IMR-90 (cell line): ENCODE results near the gene SLC29A3. TPM values are rescaled to one million over a fixed set of nuclear protein-coding genes. Genes with fewer than 3 reads are reported as not detected.

Experiments used
- ATAC-seq: fragments of 200-7000 bp; cut with Tn5 transposase; 2 replicates; pipeline ENCODE4 v1.9.1; 2020; ENCODE audit warnings: low read depth, mild to moderate bottlenecking, moderate library complexity
- BruUV-seq: library from RNA; stranded (reverse); fragments of 400-500 nt; replicated peaks from 2 replicates; lab custom pipeline; 2021; lab: Mats Ljungman, UMichigan
- CTCF ChIA-PET: fragments of 300-600 bp; formaldehyde crosslinking; extraction: SDS; loops from one replicate; lab custom pipeline; 2021; ENCODE audit warnings: antibody characterized with exemption; lab: Yijun Ruan, JAX
- POLR2A ChIA-PET: fragments of 300-600 bp; sonication (Branson Sonifier 250); formaldehyde crosslinking; loops from one replicate; lab custom pipeline; 2022; ENCODE audit warnings: antibody characterized with exemption; ENCODE audit not compliant: unreplicated experiment; lab: Charles Lee
- DNase-seq: peaks from one replicate; pipeline ENCODE4 v3.0.0; 2013
- H2AFZ ChIP-seq: replicated peaks from 2 replicates; pipeline ENCODE3; 2013; ENCODE audit warnings: low read length, mild to moderate bottlenecking; ENCODE audit not compliant: poor library complexity
- H2AK5ac ChIP-seq: 2 replicates; pipeline ENCODE4 v1.6.1; 2013; ENCODE audit warnings: low read depth, low read length, inconsistent platforms
- H2AK9ac ChIP-seq: replicated peaks from 2 replicates; pipeline ENCODE3; 2013; ENCODE audit warnings: mild to moderate bottlenecking, low read depth, low read length, moderate library complexity; ENCODE audit not compliant: poor library complexity
- H2BK120ac ChIP-seq: 2 replicates; pipeline ENCODE4 v1.6.1; 2013; ENCODE audit warnings: low read depth, low read length, inconsistent platforms
- H2BK15ac ChIP-seq: 3 replicates; pipeline ENCODE4 v1.6.1; 2013; ENCODE audit warnings: low read depth, low read length, inconsistent platforms
- H2BK20ac ChIP-seq: 2 replicates; pipeline ENCODE4 v1.6.1; 2013; ENCODE audit warnings: low read depth, mild to moderate bottlenecking, inconsistent platforms, low read length, moderate library complexity
- H2BK5ac ChIP-seq: 2 replicates; pipeline ENCODE4 v1.6.1; 2013; ENCODE audit warnings: mild to moderate bottlenecking, low read depth, low read length, inconsistent platforms; ENCODE audit not compliant: poor library complexity, severe bottlenecking
- H3K14ac ChIP-seq: replicated peaks from 2 replicates; pipeline ENCODE4 v1.6.1; 2013; ENCODE audit warnings: low read depth, low read length, inconsistent platforms
- H3K18ac ChIP-seq: 2 replicates; pipeline ENCODE4 v1.6.1; 2013; ENCODE audit warnings: low read depth, low read length, control low read depth
- H3K23ac ChIP-seq: 2 replicates; pipeline ENCODE4 v1.6.1; 2013; ENCODE audit warnings: low read depth, low read length, inconsistent platforms
- H3K27ac ChIP-seq: 2 replicates; pipeline ENCODE4 v1.5.1; 2013; ENCODE audit warnings: mild to moderate bottlenecking, control low read depth, low read length; ENCODE audit not compliant: insufficient read depth
- H3K27me3 ChIP-seq: 2 replicates; pipeline ENCODE4 v1.6.1; 2013; ENCODE audit warnings: low read length; ENCODE audit not compliant: control insufficient read depth, insufficient read depth
- H3K36me3 ChIP-seq: 2 replicates; pipeline ENCODE4 v1.6.1; 2013; ENCODE audit warnings: low read length, mixed read lengths; ENCODE audit not compliant: control insufficient read depth, insufficient read depth
- H3K4ac ChIP-seq: 2 replicates; pipeline ENCODE4 v1.6.1; 2013; ENCODE audit warnings: low read depth, low read length, inconsistent platforms
- H3K4me1 ChIP-seq: 2 replicates; pipeline ENCODE4 v1.6.1; 2013; ENCODE audit warnings: low read length, mixed read lengths; ENCODE audit not compliant: control insufficient read depth, insufficient read depth
- H3K4me2 ChIP-seq: 2 replicates; pipeline ENCODE4 v1.6.1; 2013; ENCODE audit warnings: low read depth, mild to moderate bottlenecking, control low read depth, low read length, moderate library complexity
- H3K4me3 ChIP-seq: 2 replicates; pipeline ENCODE4 v1.5.1; 2013; ENCODE audit warnings: low read depth, mild to moderate bottlenecking, control low read depth, low read length, moderate library complexity; ENCODE audit not compliant: insufficient read depth
- H3K56ac ChIP-seq: 2 replicates; pipeline ENCODE4 v1.6.1; 2013; ENCODE audit warnings: low read length, inconsistent platforms; ENCODE audit not compliant: insufficient read depth; ENCODE audit errors: extremely low read depth
- H3K79me1 ChIP-seq, 2 experiments: 2 replicates each; pipeline ENCODE4 v1.6.1; 2013; ENCODE audit warnings: low read length in 2 of 2, inconsistent platforms in 1 of 2, low read depth in 1 of 2
- H3K9ac ChIP-seq: 2 replicates; pipeline ENCODE4 v1.6.1; 2013; ENCODE audit warnings: low read depth, low read length, control low read depth
- H3K9me1 ChIP-seq: 2 replicates; pipeline ENCODE4 v1.6.1; 2013; ENCODE audit warnings: low read length, inconsistent platforms; ENCODE audit not compliant: insufficient read depth
- H3K9me3 ChIP-seq: 2 replicates; pipeline ENCODE4 v1.6.1; 2013; ENCODE audit warnings: low read length; ENCODE audit not compliant: control insufficient read depth, insufficient read depth
- H4K20me1 ChIP-seq: 2 replicates; pipeline ENCODE4 v1.6.1; 2013; ENCODE audit warnings: low read length, inconsistent platforms; ENCODE audit not compliant: insufficient read depth
- H4K5ac ChIP-seq: 2 replicates; pipeline ENCODE4 v1.6.1; 2013; ENCODE audit warnings: mild to moderate bottlenecking, low read depth, low read length, control low read depth
- H4K8ac ChIP-seq, 2 experiments: 2 replicates each; pipeline ENCODE4 v1.6.1; 2013; ENCODE audit warnings: low read depth in 2 of 2, low read length in 2 of 2, control low read depth in 1 of 2, inconsistent platforms in 1 of 2
- H4K91ac ChIP-seq: 2 replicates; pipeline ENCODE4 v1.6.1; 2013; ENCODE audit warnings: low read depth, low read length, inconsistent platforms; ENCODE audit not compliant: insufficient read depth
- BHLHE40 ChIP-seq: fragments of 150-350 bp; IDR thresholded peaks from 2 replicates; pipeline ENCODE4 v1.6.1; 2016; ENCODE audit warnings: mild to moderate bottlenecking, low read depth, low read length
- CHD1 ChIP-seq: IDR thresholded peaks from 2 replicates; pipeline ENCODE4 v1.6.1; 2012; ENCODE audit warnings: low read depth, low read length, improper control_type of control experiment
- MAFK ChIP-seq: IDR thresholded peaks from 2 replicates; pipeline ENCODE4 v1.6.1; 2012; ENCODE audit warnings: low read depth, low read length, improper control_type of control experiment
- MAZ ChIP-seq: IDR thresholded peaks from 2 replicates; pipeline ENCODE4 v1.6.1; 2012; ENCODE audit warnings: low read depth, mild to moderate bottlenecking, low read length, improper control_type of control experiment, moderate library complexity, borderline replicate concordance
- NFE2L2 ChIP-seq: fragments of 150-350 bp; IDR thresholded peaks from 2 replicates; pipeline ENCODE4 v1.6.1; 2016; ENCODE audit warnings: low read depth, mild to moderate bottlenecking, low read length
- POLR2A ChIP-seq: IDR thresholded peaks from 2 replicates; pipeline ENCODE4 v1.6.1; 2012; ENCODE audit warnings: mild to moderate bottlenecking, low read depth, low read length
- RAD21 ChIP-seq: IDR thresholded peaks from 2 replicates; pipeline ENCODE4 v1.6.1; 2012; ENCODE audit warnings: low read length, improper control_type of control experiment
- WGBS, 2 experiments: methylation state at CpG; one replicate each; pipeline versions ENCODE4 v1.1.5 to v1.1.7; 2013; ENCODE audit warnings: missing lambda C conversion rate in 2 of 2; ENCODE audit not compliant: insufficient read length in 1 of 2; ENCODE audit errors: extremely low coverage in 2 of 2; 5-methylcytosine and 5-hydroxymethylcytosine counted together
- dilution Hi-C: fragments of 300-500 bp; cut with HindIII; formaldehyde crosslinking; loops from one replicate; pipeline ENCODE4 v1.14.3; 2018; ENCODE audit warnings: low sequenced_read_pairs; ENCODE audit not compliant: unreplicated experiment
- in situ Hi-C: fragments of 300-500 bp; cut with MboI; formaldehyde crosslinking; loops from 3 replicates; pipeline ENCODE4 v1.14.3; 2019; ENCODE audit warnings: low sequenced_read_pairs, inconsistent platforms, mixed read lengths
- intact Hi-C: fragments of 100-400 bp; cut with micrococcal nuclease; formaldehyde crosslinking; loops from 2 replicates; pipeline ENCODE4 v1.10.0; 2022
- polyA plus RNA-seq, 3 experiments: library from polyadenylated mRNA; depleted of rRNA; stranded (reverse); fragments of >200 nt; gene quantifications; 2 replicates each; pipeline ENCODE4 v1.2.3, GENCODE V29; 2012; ENCODE audit warnings: low replicate concordance in 1 of 3
- total RNA-seq: library from RNA; depleted of rRNA; stranded (reverse); fragments of >200 nt; gene quantifications from 2 replicates; pipeline ENCODE4 v1.2.3, GENCODE V29; 2012
- TF ChIP-seq, protein P1 (sequence below): conservative IDR thresholded peaks from 2 replicates; pipeline ENCODE4 v1.5.1; 2012; ENCODE audit warnings: mild to moderate bottlenecking, low read depth, low read length, improper control_type of control experiment
- TF ChIP-seq, protein P2 (sequence below): fragments of 150-350 bp; IDR thresholded peaks from 2 replicates; pipeline ENCODE4 v1.6.1; 2017; ENCODE audit warnings: mild to moderate bottlenecking, antibody characterized with exemption, low read length, low read depth

The SLC29A3 gene
- total and polyA plus RNA-seq, 2 of the 4 experiments (the other 2 are of a cell fraction), result 0.72 to 3.0 TPM

DNA sequence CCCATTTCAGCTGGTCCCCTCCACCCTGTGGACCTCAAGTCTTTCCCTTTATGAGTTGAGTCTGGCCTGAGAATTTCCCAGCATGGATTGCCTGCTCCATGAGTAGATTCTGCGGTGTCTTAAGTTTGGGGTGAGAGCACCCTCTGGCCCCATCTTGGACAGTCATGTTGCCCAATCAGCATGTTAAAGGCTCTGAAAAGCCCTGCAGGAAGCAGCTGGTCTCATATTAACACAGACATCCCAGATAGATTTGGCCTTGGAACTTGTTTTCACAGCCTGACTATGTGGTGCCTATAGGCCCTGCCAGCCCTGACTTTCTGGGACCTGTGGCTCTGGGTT is 15.5 kb upstream of the SLC29A3 start:
- H4K20me1 ChIP-seq, result no peaks in the 10 kb centered on the region
- POLR2A ChIA-PET, result no interaction called here
- H3K14ac ChIP-seq, result no peak overlapping the region
- H3K9me3 ChIP-seq, result no peaks in the 10 kb centered on the region
- H3K4me2 ChIP-seq, result no peak overlapping the region
- no peaks in the 10 kb centered on the region for H3K79me1 ChIP-seq
- H2BK120ac ChIP-seq, result no peak overlapping the region
- H4K91ac ChIP-seq, result no peak overlapping the region
- H3K4me3 ChIP-seq, result no peak overlapping the region
- DNase-seq (no peak), ATAC-seq (no peak)
- dilution Hi-C loops, result no loop called here
- no peaks in the 10 kb centered on the region for H3K4me1 ChIP-seq
- no peak overlapping the region for H3K4ac ChIP-seq
- H2AK5ac ChIP-seq, result no peak overlapping the region
- H4K5ac ChIP-seq, result no peak overlapping the region
- H2AK9ac ChIP-seq, result no peak overlapping the region
- H2BK20ac ChIP-seq, result no peak overlapping the region
- H4K8ac ChIP-seq, result no peak overlapping the region
- no peak overlapping the region for H2AFZ ChIP-seq
- H2BK5ac ChIP-seq, result no peak overlapping the region
- no peaks in the 10 kb centered on the region; the same call in 1 of the 2 replicates for H3K36me3 ChIP-seq
- no peak overlapping the region for H3K56ac ChIP-seq
- no peak overlapping the region for H2BK15ac ChIP-seq
- H3K23ac ChIP-seq, result no peak overlapping the region
- no peak overlapping the region for H3K27ac ChIP-seq
- no peaks in the 10 kb centered on the region for H3K9me1 ChIP-seq
- in situ Hi-C loops, result no loop called here
- CTCF ChIA-PET, result interaction anchor here (0.6 to 0.8 kb wide), 2 partner anchors 401 to 441 kb away, joined by 3 to 5 read pairs; no protein-coding TSS in a partner anchor
- WGBS, 2 experiments, result no CpG with 5 or more reads among the region's 1 CpG
- no peak overlapping the region for H3K9ac ChIP-seq
- no peak overlapping the region for H3K18ac ChIP-seq
- intact Hi-C loops, result no loop called here
- BruUV-seq, result no TSS peak
- TF ChIP-seq BHLHE40 (no peak), MAFK (no peak), MAZ (no peak), NFE2L2 (no peak), POLR2A (no peak), CHD1 (no peak), RAD21 (no peak)
- TF ChIP-seq, protein P1, sequence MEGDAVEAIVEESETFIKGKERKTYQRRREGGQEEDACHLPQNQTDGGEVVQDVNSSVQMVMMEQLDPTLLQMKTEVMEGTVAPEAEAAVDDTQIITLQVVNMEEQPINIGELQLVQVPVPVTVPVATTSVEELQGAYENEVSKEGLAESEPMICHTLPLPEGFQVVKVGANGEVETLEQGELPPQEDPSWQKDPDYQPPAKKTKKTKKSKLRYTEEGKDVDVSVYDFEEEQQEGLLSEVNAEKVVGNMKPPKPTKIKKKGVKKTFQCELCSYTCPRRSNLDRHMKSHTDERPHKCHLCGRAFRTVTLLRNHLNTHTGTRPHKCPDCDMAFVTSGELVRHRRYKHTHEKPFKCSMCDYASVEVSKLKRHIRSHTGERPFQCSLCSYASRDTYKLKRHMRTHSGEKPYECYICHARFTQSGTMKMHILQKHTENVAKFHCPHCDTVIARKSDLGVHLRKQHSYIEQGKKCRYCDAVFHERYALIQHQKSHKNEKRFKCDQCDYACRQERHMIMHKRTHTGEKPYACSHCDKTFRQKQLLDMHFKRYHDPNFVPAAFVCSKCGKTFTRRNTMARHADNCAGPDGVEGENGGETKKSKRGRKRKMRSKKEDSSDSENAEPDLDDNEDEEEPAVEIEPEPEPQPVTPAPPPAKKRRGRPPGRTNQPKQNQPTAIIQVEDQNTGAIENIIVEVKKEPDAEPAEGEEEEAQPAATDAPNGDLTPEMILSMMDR, result no peak
- TF ChIP-seq, protein P2, sequence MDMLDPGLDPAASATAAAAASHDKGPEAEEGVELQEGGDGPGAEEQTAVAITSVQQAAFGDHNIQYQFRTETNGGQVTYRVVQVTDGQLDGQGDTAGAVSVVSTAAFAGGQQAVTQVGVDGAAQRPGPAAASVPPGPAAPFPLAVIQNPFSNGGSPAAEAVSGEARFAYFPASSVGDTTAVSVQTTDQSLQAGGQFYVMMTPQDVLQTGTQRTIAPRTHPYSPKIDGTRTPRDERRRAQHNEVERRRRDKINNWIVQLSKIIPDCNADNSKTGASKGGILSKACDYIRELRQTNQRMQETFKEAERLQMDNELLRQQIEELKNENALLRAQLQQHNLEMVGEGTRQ, result no peak
- peaks cover 2% of the 10 kb centered on the region; the same call in 1 of the 2 replicates for H3K27me3 ChIP-seq
